IPS-15b (cell line): Measurements from ENCODE around the gene NCKAP5.

Experiments
- H3K27me3 ChIP-seq: one replicate; pipeline ENCODE4 v1.6.1; 2013; ENCODE audit warnings: low read length; ENCODE audit not compliant: control insufficient read depth, insufficient read depth
- H3K36me3 ChIP-seq: one replicate; pipeline ENCODE4 v1.6.1; 2013; ENCODE audit warnings: low read length; ENCODE audit not compliant: control insufficient read depth, insufficient read depth
- H3K4me1 ChIP-seq: one replicate; pipeline ENCODE4 v1.6.1; 2013; ENCODE audit warnings: mild to moderate bottlenecking, low read length; ENCODE audit not compliant: control insufficient read depth, insufficient read depth
- H3K4me3 ChIP-seq: one replicate; pipeline ENCODE4 v1.5.1; 2013; ENCODE audit warnings: low read depth, low read length
- H3K9ac ChIP-seq: one replicate; pipeline ENCODE4 v1.6.1; 2013; ENCODE audit warnings: low read depth, mild to moderate bottlenecking, low read length
- H3K9me3 ChIP-seq: one replicate; pipeline ENCODE4 v1.6.1; 2013; ENCODE audit warnings: mild to moderate bottlenecking, low read length; ENCODE audit not compliant: control insufficient read depth, insufficient read depth

The NCKAP5 gene

GRCh38 chr2:132951008-132951714, 617.1 kb downstream of the NCKAP5 start:
- H3K27me3 ChIP-seq = no peaks in the 10 kb centered on the region
- H3K4me3 ChIP-seq = no peak overlapping the region
- no peaks in the 10 kb centered on the region for H3K9me3 ChIP-seq
- H3K9ac ChIP-seq = no peak overlapping the region
- no peaks in the 10 kb centered on the region for H3K36me3 ChIP-seq
- H3K4me1 ChIP-seq = no peaks in the 10 kb centered on the region

- Histone ChIP-seq H3K36me3 (no peaks in the 10 kb centered on the region), H3K9ac (no peak overlapping the region), H3K4me1 (no peaks in the 10 kb centered on the region), H3K4me3 (no peak overlapping the region), H3K9me3 (no peaks in the 10 kb centered on the region), H3K27me3 (no peaks in the 10 kb centered on the region)
Measured at GRCh38 chr2:132949108-132949507, 619.2 kb downstream of the NCKAP5 start.

- no peaks in the 10 kb centered on the region for H3K9me3 ChIP-seq
- H3K4me3 ChIP-seq = no peak overlapping the region
- no peaks in the 10 kb centered on the region for H3K27me3 ChIP-seq
- no peak overlapping the region for H3K9ac ChIP-seq
- no peaks in the 10 kb centered on the region for H3K4me1 ChIP-seq
- no peaks in the 10 kb centered on the region for H3K36me3 ChIP-seq
Measured at GRCh38 chr2:132948211-132948610, 620.1 kb downstream of the NCKAP5 start.

DNA sequence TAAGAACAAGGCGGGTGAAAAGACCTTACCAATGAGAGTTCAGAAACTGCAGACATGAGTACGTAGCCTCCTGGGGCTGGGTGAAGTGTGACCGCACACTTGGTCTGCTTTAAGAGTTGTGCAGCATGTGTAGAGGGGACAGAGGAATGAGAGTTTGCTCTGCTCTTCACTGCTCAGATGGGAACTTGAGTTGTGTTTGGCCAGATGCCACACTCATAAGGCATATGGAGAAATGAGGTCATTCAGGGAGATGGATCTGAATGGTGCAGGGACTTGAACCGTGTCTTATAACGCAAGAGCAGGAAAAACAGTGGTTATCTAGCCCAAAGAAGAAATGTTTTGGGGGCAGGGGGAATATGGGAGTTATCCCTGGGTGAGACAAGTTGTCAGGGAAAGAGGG, 624.4 kb downstream of the NCKAP5 start:
- Histone ChIP-seq H3K9me3 (no peaks in the 10 kb centered on the region), H3K9ac (no peak overlapping the region), H3K4me1 (no peaks in the 10 kb centered on the region), H3K36me3 (no peaks in the 10 kb centered on the region), H3K4me3 (no peak overlapping the region), H3K27me3 (no peaks in the 10 kb centered on the region)

- no peak overlapping the region for H3K4me3 ChIP-seq
Measured at GRCh38 chr2:132941296-132942020, 626.8 kb downstream of the NCKAP5 start.

GRCh38 chr2:132937629-132938028, 630.6 kb downstream of the NCKAP5 start:
- Histone ChIP-seq H3K36me3 (no peaks in the 10 kb centered on the region), H3K9ac (no peak overlapping the region), H3K9me3 (no peaks in the 10 kb centered on the region), H3K4me3 (no peak overlapping the region), H3K4me1 (no peaks in the 10 kb centered on the region), H3K27me3 (no peaks in the 10 kb centered on the region)

More at GRCh38 chr2:132941296-132942020, 626.8 kb downstream of the NCKAP5 start:
- Histone ChIP-seq H3K4me1 (no peaks in the 10 kb centered on the region), H3K27me3 (no peaks in the 10 kb centered on the region), H3K36me3 (no peaks in the 10 kb centered on the region), H3K9ac (no peak overlapping the region), H3K9me3 (no peaks in the 10 kb centered on the region)

GRCh38 chr2:132936791-132937190, 631.5 kb downstream of the NCKAP5 start:
- Histone ChIP-seq H3K9me3 (no peaks in the 10 kb centered on the region), H3K4me1 (no peaks in the 10 kb centered on the region), H3K27me3 (no peaks in the 10 kb centered on the region), H3K36me3 (no peaks in the 10 kb centered on the region), H3K4me3 (no peak overlapping the region), H3K9ac (no peak overlapping the region)

DNA sequence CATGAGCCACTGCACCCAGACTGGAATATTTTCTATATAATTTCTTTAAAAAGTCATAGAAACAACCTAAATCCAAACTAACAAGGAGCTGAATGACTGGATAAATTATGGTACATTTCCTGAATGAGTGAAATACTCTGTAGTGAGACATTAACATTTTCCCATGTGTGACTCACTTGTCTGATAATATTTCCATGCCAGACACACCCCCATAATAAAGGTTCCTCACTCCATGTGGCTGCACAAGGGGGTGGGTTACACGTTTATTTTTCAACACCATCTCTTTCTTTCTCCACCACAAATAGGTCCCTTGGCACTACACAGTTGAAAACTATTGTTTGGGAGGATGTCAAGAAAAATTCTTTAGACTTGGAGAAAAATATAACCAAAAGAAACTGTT, 632.0 kb downstream of the NCKAP5 start:
- Histone ChIP-seq H3K27me3 (no peaks in the 10 kb centered on the region), H3K4me1 (no peaks in the 10 kb centered on the region), H3K4me3 (no peak overlapping the region), H3K9ac (no peak overlapping the region), H3K36me3 (no peaks in the 10 kb centered on the region), H3K9me3 (no peaks in the 10 kb centered on the region)

DNA sequence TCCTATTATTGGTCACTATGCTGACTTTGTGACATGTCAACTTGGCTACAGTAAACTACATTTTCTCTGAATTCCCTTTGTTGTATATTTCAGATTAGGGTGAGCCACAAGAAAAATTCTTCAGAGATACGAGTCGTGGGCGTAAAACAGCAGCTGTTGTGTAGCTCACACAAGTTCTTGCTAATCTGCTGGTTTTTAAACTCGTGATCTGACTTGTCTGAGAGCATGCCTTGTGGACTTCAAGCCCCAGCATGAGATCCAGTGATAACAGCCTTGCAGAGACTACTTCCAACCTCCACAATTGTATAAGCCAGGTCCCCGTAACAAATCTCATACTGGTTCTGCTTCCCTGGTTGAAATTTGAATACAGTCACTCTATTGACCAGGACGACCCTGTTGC, 638.5 kb downstream of the NCKAP5 start:
- Histone ChIP-seq H3K9me3 (no peaks in the 10 kb centered on the region), H3K27me3 (no peaks in the 10 kb centered on the region), H3K4me3 (no peak overlapping the region), H3K4me1 (no peaks in the 10 kb centered on the region), H3K9ac (no peak overlapping the region), H3K36me3 (no peaks in the 10 kb centered on the region)

- no peak overlapping the region for H3K9ac ChIP-seq
- H3K27me3 ChIP-seq = no peaks in the 10 kb centered on the region
- H3K4me3 ChIP-seq = no peak overlapping the region
- no peaks in the 10 kb centered on the region for H3K4me1 ChIP-seq
- H3K9me3 ChIP-seq = no peaks in the 10 kb centered on the region
- H3K36me3 ChIP-seq = no peaks in the 10 kb centered on the region
Measured at GRCh38 chr2:132923787-132924186, 644.5 kb downstream of the NCKAP5 start.

DNA sequence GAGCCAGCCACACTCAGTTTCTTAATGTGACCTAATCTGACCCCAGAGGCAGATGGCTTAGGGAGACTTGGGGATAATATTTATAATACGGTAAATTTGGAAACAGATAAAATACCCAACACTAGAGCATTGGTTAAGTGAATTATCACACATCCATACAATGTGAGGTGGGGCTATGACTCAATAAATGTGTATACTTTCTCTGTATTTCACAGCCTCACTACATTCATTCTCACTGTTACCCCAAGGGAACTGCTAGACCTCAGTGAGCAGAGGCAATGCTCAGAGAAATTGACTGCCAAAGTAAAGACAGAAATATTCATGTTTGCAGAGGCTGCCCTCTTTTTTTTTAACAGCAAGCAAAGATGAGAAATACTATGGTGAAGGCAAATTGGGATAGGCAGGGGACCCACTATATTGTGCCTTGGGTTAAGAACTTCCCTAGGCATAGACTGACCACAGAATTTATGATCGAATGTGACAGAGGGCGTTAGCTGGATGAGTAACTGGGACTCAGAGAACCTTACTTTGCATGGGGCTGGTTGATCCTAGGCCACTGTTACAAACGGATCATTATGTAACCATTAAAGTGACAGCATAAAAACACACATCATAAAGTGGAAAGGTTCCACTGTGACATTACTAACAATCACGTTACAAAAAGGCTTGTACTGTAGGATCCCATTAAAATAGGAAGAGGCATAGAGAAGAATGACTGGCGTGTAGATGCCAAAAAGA, 652.3 kb downstream of the NCKAP5 start:
- Histone ChIP-seq H3K9me3 (no peaks in the 10 kb centered on the region), H3K36me3 (no peaks in the 10 kb centered on the region), H3K9ac (no peak overlapping the region), H3K4me3 (no peak overlapping the region), H3K27me3 (no peaks in the 10 kb centered on the region), H3K4me1 (no peaks in the 10 kb centered on the region)
